ENCODE results near the gene SREBF2. TPM values are rescaled to one million over a fixed set of nuclear protein-coding genes. Genes with fewer than 3 reads are reported as not detected.

Gene SREBF2
- total RNA-seq, 1 experiment from 2014 or later = 19.7 TPM

GRCh38 chr22:41906822-41907221, 73.9 kb downstream of the SREBF2 start:
- Histone ChIP-seq H3K36me3 (peaks cover 22% of the 10 kb centered on the region), H3K27ac (no peak overlapping the region), H3K27me3 (replicated peaks) (peaks cover 30% of the 10 kb centered on the region), H3K9me3 (replicated peaks) (no peaks in the 10 kb centered on the region), H3K4me3 (no peak overlapping the region), H3K4me1 (replicated peaks) (peaks cover 27% of the 10 kb centered on the region)
- DNase-seq (ENCODE audit: low read depth in 1 of 2, low spot score in 2 of 2) = no peak

- no peak overlapping the region for H3K27ac ChIP-seq
These were observed 74.8 kb downstream of the SREBF2 start for GRCh38 chr22:41907436-41908401.

GRCh38 chr22:41908411-41909309, 75.8 kb downstream of the SREBF2 start:
- H3K27ac ChIP-seq = no peak overlapping the region
- H3K4me1 ChIP-seq (replicated peaks) = peaks cover 18% of the 10 kb centered on the region
- H3K36me3 ChIP-seq = peaks cover 16% of the 10 kb centered on the region; the same call in 1 of the 2 replicates
- H3K9me3 ChIP-seq (replicated peaks) = no peaks in the 10 kb centered on the region
- H3K4me3 ChIP-seq = no peak overlapping the region
- peaks cover 47% of the 10 kb centered on the region for H3K27me3 ChIP-seq (replicated peaks)
- DNase-seq (ENCODE audit: low read depth in 1 of 2, low spot score in 2 of 2) = no peak

More at GRCh38 chr22:41907436-41908401, 74.8 kb downstream of the SREBF2 start:
- no peaks in the 10 kb centered on the region for H3K9me3 ChIP-seq (replicated peaks)
- no peak for DNase-seq (ENCODE audit: low read depth in 1 of 2, low spot score in 2 of 2)
- H3K4me3 ChIP-seq = no peak overlapping the region
- peaks cover 22% of the 10 kb centered on the region for H3K36me3 ChIP-seq
- peaks cover 39% of the 10 kb centered on the region for H3K27me3 ChIP-seq (replicated peaks)
- H3K4me1 ChIP-seq (replicated peaks) = peaks cover 27% of the 10 kb centered on the region

- DNase-seq (ENCODE audit: low read depth in 1 of 2, low spot score in 2 of 2) = no peak
These were observed 76.6 kb downstream of the SREBF2 start for GRCh38 chr22:41909310-41910049.

GRCh38 chr22:41910050-41911000, 77.4 kb downstream of the SREBF2 start:
- Histone ChIP-seq H3K9me3 (replicated peaks) (no peaks in the 10 kb centered on the region), H3K4me3 (no peak overlapping the region), H3K4me1 (replicated peaks) (peaks cover 24% of the 10 kb centered on the region), H3K27me3 (replicated peaks) (peaks cover 61% of the 10 kb centered on the region), H3K27ac (no peak overlapping the region), H3K36me3 (0 out of 2 replicates have a peak, but pooled peaks cover 2% of the 10 kb centered on the region)
- DNase-seq (ENCODE audit: low read depth in 1 of 2, low spot score in 2 of 2) = no peak

More at GRCh38 chr22:41909310-41910049, 76.6 kb downstream of the SREBF2 start:
- no peak overlapping the region for H3K27ac ChIP-seq
- H3K4me1 ChIP-seq (replicated peaks) = peaks cover 17% of the 10 kb centered on the region
- peaks cover 53% of the 10 kb centered on the region for H3K27me3 ChIP-seq (replicated peaks)
- H3K9me3 ChIP-seq (replicated peaks) = no peaks in the 10 kb centered on the region
- H3K36me3 ChIP-seq = peaks cover 10% of the 10 kb centered on the region; the same call in 1 of the 2 replicates
- H3K4me3 ChIP-seq = no peak overlapping the region

- H3K27me3 ChIP-seq (replicated peaks) = peaks cover 69% of the 10 kb centered on the region
- DNase-seq (ENCODE audit: low read depth in 1 of 2, low spot score in 2 of 2) = no peak
- no peak overlapping the region for H3K27ac ChIP-seq
- H3K9me3 ChIP-seq (replicated peaks) = no peaks in the 10 kb centered on the region
- peaks cover 24% of the 10 kb centered on the region for H3K4me1 ChIP-seq (replicated peaks)
- 0 out of 2 replicates have a peak, but pooled peaks cover 2% of the 10 kb centered on the region for H3K36me3 ChIP-seq
- no peak overlapping the region for H3K4me3 ChIP-seq
These were observed 78.2 kb downstream of the SREBF2 start for GRCh38 chr22:41911001-41911611.

GRCh38 chr22:41912338-41913039, 79.6 kb downstream of the SREBF2 start:
- H3K36me3 ChIP-seq = no peaks in the 10 kb centered on the region
- no peak for DNase-seq (ENCODE audit: low read depth in 1 of 2, low spot score in 2 of 2)
- peaks cover 24% of the 10 kb centered on the region for H3K4me1 ChIP-seq (replicated peaks)
- H3K27me3 ChIP-seq (replicated peaks) = peaks cover 79% of the 10 kb centered on the region
- no peak overlapping the region for H3K27ac ChIP-seq
- H3K4me3 ChIP-seq = no peak overlapping the region
- H3K9me3 ChIP-seq (replicated peaks) = no peaks in the 10 kb centered on the region

- no peak overlapping the region for H3K27ac ChIP-seq
- peaks cover 82% of the 10 kb centered on the region for H3K27me3 ChIP-seq (replicated peaks)
- H3K36me3 ChIP-seq = no peaks in the 10 kb centered on the region
- H3K4me1 ChIP-seq (replicated peaks) = peaks cover 24% of the 10 kb centered on the region
- no peak overlapping the region for H3K4me3 ChIP-seq
- no peak for DNase-seq (ENCODE audit: low read depth in 1 of 2, low spot score in 2 of 2)
- no peaks in the 10 kb centered on the region for H3K9me3 ChIP-seq (replicated peaks)
These were observed 80.3 kb downstream of the SREBF2 start for GRCh38 chr22:41913040-41913719.

- H3K27me3 ChIP-seq (replicated peaks) = peaks cover 83% of the 10 kb centered on the region
- H3K4me1 ChIP-seq (replicated peaks) = peaks cover 24% of the 10 kb centered on the region
- H3K9me3 ChIP-seq (replicated peaks) = no peaks in the 10 kb centered on the region
- H3K36me3 ChIP-seq = no peaks in the 10 kb centered on the region
- H3K27ac ChIP-seq = no peak overlapping the region
- DNase-seq (ENCODE audit: low read depth in 1 of 2, low spot score in 2 of 2) = no peak
- no peak overlapping the region for H3K4me3 ChIP-seq
These were observed 81.1 kb downstream of the SREBF2 start for GRCh38 chr22:41913842-41914534.

GRCh38 chr22:41914611-41915034, 81.7 kb downstream of the SREBF2 start:
- H3K9me3 ChIP-seq (replicated peaks) = no peaks in the 10 kb centered on the region
- H3K4me1 ChIP-seq (replicated peaks) = peaks cover 30% of the 10 kb centered on the region
- H3K36me3 ChIP-seq = no peaks in the 10 kb centered on the region
- no peak overlapping the region for H3K27ac ChIP-seq
- H3K4me3 ChIP-seq = no peak overlapping the region
- H3K27me3 ChIP-seq (replicated peaks) = peaks cover 77% of the 10 kb centered on the region
- no peak for DNase-seq (ENCODE audit: low read depth in 1 of 2, low spot score in 2 of 2)

Measured in SJSA1 (cell line).